Naive B cell (primary cell): ENCODE data around the gene HK1. TPM values are rescaled to one million over a fixed set of nuclear protein-coding genes. Genes with fewer than 3 reads are reported as not detected.

Source experiments
- ATAC-seq, 2 donors: fragments of 150-1000 bp; cut with Tn5 transposase; 2 replicates each; pipeline ENCODE4 v1.10.0; 2021; ENCODE audit warnings: low read depth in 2 of 2, mild to moderate bottlenecking in 2 of 2, moderate library complexity in 2 of 2
- DNase-seq: peaks from one replicate; pipeline ENCODE4 v3.0.0; 2022
- H3K27ac Mint-ChIP-seq, 6 donors: one replicate each; pipeline ENCODE4 v1.8.0; 2020 to 2022; ENCODE audit warnings: mild to moderate bottlenecking in 6 of 6, mixed read lengths in 6 of 6, moderate library complexity in 5 of 6, inconsistent platforms in 2 of 6
- H3K27me3 Mint-ChIP-seq, 3 donors: one replicate each; pipeline ENCODE4 v1.8.0; 2021 to 2022; ENCODE audit warnings: mixed read lengths in 3 of 3, mild to moderate bottlenecking in 1 of 3
- H3K36me3 Mint-ChIP-seq, 2 donors: one replicate each; pipeline ENCODE4 v1.8.0; 2020 to 2022; ENCODE audit warnings: mixed read lengths in 2 of 2, inconsistent platforms in 1 of 2, mild to moderate bottlenecking in 1 of 2
- H3K4me1 Mint-ChIP-seq, 3 donors: one replicate each; pipeline ENCODE4 v1.8.0; 2020 to 2022; ENCODE audit warnings: mixed read lengths in 3 of 3, inconsistent platforms in 1 of 3, mild to moderate bottlenecking in 1 of 3, moderate library complexity in 1 of 3
- H3K4me3 Mint-ChIP-seq, 8 donors: one replicate each; pipeline ENCODE4 v1.8.0; 2020 to 2022; ENCODE audit warnings: mild to moderate bottlenecking in 8 of 8, mixed read lengths in 8 of 8, moderate library complexity in 8 of 8, inconsistent platforms in 2 of 8
- H3K9me3 Mint-ChIP-seq, 7 donors: one replicate each; pipeline ENCODE4 v1.8.0; 2020 to 2022; ENCODE audit warnings: mixed read lengths in 7 of 7, mild to moderate bottlenecking in 5 of 7, inconsistent platforms in 2 of 7, moderate library complexity in 1 of 7
- polyA plus RNA-seq, 6 donors: library from polyadenylated mRNA; unstranded; fragments of 300-500 nt; fragmentation: Illumina TruSeq; gene quantifications; one replicate each; pipeline ENCODE4 v1.2.3, GENCODE V29; 2021; ENCODE audit warnings: low read depth in 6 of 6

HK1 gene
- polyA plus RNA-seq, 6 donors from 2014 or later: 45.7 to 71.0 (median 59.3) TPM

DNA sequence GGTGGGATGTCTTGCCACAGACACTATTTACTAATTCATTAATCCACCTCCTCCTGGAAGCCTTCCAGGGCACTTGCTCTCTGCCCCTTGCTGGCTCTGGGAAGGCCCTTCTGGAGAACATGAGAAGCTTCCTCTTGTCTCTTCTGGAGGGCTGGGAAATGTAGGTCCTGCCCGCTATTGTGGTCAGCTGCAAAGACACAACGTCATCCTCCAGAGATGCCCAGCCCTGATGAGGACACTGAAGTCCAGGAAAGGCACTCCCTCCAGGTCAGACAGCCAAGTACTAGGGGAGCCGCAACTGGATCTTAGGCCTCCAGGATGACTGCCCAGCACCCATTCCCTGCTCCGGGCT, 148.1 kb downstream of the HK1 start:
- ATAC-seq (no peak), DNase-seq (no peak)
- H3K4me1 Mint-ChIP-seq: peaks cover 5 to 6% (median 6%) of the 10 kb centered on the region in 3 donors
- peak overlapping the region in 1 of 8 donors; percentile 70 for H3K4me3 Mint-ChIP-seq
- H3K36me3 Mint-ChIP-seq: no peaks in the 10 kb centered on the region
- H3K9me3 Mint-ChIP-seq: peaks cover 0 to 2% (median 0%) of the 10 kb centered on the region in 7 donors
- H3K27ac Mint-ChIP-seq: peak overlapping the region in 2 of 6 donors; percentile 15 to 23
- peaks cover 0 to 8% (median 8%) of the 10 kb centered on the region in 3 donors for H3K27me3 Mint-ChIP-seq

DNA sequence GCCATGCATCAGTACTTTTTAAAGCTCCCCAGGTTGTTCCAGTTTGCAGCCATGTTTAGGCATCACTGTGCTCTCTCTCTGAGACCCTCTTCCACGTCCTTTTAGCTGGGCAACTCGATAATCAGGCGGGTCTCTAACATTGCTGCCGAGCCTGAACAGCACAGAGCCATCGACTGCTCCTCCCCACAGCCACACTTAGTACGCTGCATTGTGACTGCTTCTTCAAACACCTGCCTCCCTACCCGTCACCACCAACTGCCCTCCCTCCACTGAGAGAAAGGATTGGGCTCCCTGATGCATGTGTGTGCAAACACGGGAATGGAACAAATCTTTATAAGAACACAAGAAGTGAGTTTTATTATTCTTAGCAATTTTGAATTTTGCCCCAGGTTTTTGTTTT, 149.9 kb downstream of the HK1 start:
- no peaks in the 10 kb centered on the region for H3K36me3 Mint-ChIP-seq
- H3K4me1 Mint-ChIP-seq: peaks cover 5 to 6% (median 6%) of the 10 kb centered on the region in 3 donors
- ATAC-seq (no peak), DNase-seq (no peak)
- peaks cover 0 to 2% (median 0%) of the 10 kb centered on the region in 7 donors for H3K9me3 Mint-ChIP-seq
- no peak overlapping the region for H3K4me3 Mint-ChIP-seq
- H3K27me3 Mint-ChIP-seq: no peaks in the 10 kb centered on the region
- H3K27ac Mint-ChIP-seq: no peak overlapping the region

DNA sequence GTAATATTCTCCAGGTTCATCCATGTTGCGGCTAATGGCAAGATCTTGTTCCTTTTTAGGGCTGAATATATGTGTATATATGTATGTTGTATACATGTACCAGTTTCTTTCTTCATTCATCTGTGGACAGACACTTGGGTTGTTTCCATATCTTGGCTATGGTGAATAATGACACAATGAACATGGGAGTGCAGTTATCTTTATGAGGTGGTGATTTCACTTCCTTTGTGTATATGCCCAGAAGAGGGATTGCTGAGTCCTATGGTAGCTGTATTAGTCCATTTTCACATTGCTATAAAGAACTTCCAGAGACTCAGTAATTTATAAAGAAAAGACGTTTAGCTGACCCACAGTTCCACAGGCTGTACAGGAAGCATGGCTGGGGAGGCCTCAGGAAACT, 155.9 kb downstream of the HK1 start:
- H3K4me1 Mint-ChIP-seq: no peaks in the 10 kb centered on the region
- ATAC-seq (no peak), DNase-seq (no peak)
- H3K27me3 Mint-ChIP-seq: peaks cover 5 to 28% (median 20%) of the 10 kb centered on the region in 3 donors
- no peak overlapping the region for H3K27ac Mint-ChIP-seq
- H3K36me3 Mint-ChIP-seq: no peaks in the 10 kb centered on the region
- H3K9me3 Mint-ChIP-seq: no peaks in the 10 kb centered on the region
- H3K4me3 Mint-ChIP-seq: no peak overlapping the region

DNA sequence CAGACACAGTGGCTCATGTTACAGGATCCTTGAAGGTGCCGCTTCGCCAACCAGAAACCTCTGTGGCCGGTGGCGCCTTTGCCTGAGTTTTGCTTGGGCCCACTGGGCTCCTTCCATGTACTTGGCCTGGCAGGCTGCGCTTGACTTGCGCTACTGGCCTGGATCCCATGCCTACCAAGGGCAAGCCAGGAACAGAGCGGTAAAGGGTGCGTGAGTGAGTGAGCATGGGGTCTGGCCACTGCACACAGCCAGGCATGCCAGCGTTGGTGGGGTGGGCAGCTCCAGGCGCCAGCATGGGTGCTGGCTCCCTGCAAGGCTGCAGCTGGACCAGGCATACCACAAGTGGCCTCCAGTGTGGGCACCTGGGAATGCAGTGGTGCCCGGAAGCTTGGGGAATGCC, 156.6 kb downstream of the HK1 start:
- H3K9me3 Mint-ChIP-seq: no peaks in the 10 kb centered on the region
- H3K36me3 Mint-ChIP-seq: no peaks in the 10 kb centered on the region
- H3K27me3 Mint-ChIP-seq: peaks cover 5 to 33% (median 20%) of the 10 kb centered on the region in 3 donors
- no peaks in the 10 kb centered on the region for H3K4me1 Mint-ChIP-seq
- H3K27ac Mint-ChIP-seq: no peak overlapping the region
- no peak for DNase-seq
- H3K4me3 Mint-ChIP-seq: no peak overlapping the region
- ATAC-seq: no peak

DNA sequence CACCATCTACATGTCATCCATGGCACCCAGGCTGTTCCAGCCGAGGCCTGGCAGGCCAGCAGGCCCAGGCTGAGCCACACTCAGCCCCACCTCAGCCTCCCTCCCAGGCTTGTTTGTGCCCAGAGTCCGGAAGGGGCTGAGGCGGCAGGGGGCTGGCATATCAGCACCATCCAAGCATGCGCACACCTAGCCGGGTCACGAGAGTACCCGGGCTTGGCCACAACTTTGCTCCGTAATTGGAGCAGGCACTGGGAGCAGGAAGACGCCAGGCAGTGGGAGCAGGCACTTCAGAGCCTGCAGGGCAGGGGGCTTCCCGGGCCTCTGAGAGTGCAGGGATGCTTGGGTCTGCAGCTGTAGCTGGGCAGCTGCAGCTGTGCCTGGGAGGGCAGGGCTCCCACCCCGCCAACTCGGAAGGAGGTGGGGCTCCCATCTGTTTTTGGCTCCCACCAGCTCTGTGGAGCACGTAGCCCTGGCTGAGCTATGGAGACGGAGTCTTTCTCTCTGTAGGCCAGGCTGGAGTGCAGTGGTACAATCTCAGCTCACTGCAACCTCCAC, 157.7 kb downstream of the HK1 start:
- Mint-ChIP-seq H3K9me3 (no peaks in the 10 kb centered on the region), H3K27me3 (peaks cover 5 to 33% (median 20%) of the 10 kb centered on the region in 3 donors), H3K4me3 (no peak overlapping the region), H3K4me1 (no peaks in the 10 kb centered on the region), H3K27ac (no peak overlapping the region), H3K36me3 (no peaks in the 10 kb centered on the region)
- no peak for DNase-seq
- ATAC-seq: no peak

DNA sequence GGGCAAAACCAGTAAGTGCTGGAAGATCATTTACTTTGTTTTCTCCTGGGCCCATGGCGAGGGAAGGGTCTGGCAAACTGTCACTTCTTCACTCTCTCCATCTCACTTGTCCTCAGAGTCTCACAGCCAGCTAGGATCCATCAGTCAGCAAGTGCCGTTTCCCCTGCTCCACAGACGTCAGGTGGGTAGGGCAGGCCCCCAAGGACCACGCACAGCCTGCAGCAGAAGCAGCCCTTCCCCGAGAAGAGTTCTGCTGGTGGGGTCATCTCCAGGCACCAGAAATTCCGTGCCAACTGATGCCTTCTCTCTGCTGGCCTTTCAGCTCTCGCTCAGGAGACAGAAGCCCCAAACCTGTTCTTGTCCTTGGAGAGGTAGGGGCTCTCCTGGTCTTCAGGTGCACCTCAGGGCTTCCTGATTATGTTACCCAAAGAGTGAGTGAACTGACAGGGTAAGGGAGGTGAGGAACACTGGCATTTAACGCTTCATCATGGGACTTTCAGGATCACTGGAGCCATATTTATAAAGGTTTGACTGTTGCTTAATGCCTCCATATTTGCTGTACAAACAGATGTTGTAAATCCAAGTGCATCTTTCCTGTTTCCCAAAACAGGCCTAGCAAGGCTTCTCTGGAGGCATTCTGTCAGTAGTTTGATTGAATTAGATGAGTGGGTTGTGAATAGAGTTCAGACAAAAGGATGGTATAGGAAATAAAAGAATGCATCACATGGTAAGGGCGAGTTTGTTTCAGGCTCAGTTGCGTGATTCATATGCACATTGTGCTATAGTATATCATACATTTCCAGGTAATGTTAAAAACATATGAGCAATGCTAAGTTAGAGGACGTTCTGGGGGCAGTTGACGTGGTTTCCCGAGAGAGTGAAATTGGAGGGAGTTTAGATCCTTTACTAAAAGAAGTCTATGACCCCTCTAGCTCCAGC, 159.3 kb downstream of the HK1 start:
- peaks cover 5 to 39% (median 20%) of the 10 kb centered on the region in 3 donors for H3K27me3 Mint-ChIP-seq
- H3K36me3 Mint-ChIP-seq: no peaks in the 10 kb centered on the region
- ATAC-seq: no peak
- DNase-seq: no peak
- no peaks in the 10 kb centered on the region for H3K9me3 Mint-ChIP-seq
- peaks cover 0 to 3% (median 0%) of the 10 kb centered on the region in 3 donors for H3K4me1 Mint-ChIP-seq
- no peak overlapping the region for H3K4me3 Mint-ChIP-seq
- peak overlapping the region in 2 of 6 donors; percentile 7 to 11 for H3K27ac Mint-ChIP-seq

DNA sequence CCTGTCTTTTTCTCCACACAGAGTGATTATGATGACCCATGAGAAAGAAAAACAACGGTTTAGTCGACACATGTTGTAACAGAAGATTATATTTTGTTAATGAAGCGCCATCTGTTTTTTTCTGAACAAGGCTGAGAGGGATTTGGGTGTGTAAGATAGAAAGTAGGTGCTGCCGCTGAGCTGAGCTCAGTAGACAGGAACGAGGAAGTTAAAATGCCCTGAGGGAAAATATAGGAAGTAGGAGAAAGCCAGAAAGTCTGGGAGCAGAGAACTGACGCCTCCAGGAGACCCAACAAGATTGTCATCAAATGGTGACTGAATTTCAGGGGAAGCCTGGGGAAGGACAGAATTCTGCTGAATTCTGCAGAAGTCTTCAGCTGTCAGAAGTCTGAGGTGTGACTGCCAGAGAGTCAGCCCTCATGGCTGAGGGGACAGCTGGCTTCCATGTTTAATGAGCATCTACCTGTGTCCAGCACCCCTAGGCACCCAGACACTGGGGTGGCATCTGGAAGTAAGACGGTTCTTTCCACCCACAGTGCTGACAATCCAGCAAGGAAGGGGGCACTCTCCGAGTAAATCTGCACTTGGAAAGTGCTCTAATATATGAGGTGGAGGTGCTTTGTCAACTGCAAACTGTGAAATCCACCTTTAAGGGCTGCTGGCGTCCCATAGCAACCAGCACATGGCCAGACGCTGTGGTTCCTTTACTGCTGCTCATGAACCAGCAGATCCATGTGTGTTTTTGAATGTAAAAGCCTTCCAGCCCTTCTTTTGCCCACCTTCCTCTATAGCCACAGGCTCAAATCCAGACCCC, 160.4 kb downstream of the HK1 start:
- no peak overlapping the region for H3K4me3 Mint-ChIP-seq

DNA sequence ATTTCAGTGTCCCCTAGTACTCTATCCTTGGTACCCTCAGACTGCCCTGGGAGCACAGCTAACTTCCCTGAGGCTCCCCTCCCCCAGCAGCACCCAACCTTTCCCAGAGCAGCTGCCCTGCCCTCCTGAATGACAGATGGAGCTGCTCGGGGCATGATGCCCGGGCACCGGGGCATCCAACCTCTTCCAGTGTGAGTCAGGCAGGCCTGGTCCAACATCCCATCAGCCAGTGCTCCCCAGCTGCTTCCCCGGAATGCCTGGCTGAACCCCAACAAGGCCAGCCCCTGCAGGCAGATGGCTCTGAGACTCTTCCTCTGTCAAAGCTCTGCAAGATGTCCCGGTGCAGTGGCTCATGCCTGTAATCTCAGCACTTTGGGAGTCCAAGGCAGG, 161.0 kb downstream of the HK1 start:
- Mint-ChIP-seq H3K36me3 (no peaks in the 10 kb centered on the region), H3K27me3 (peaks cover 5 to 39% (median 18%) of the 10 kb centered on the region in 3 donors), H3K9me3 (no peaks in the 10 kb centered on the region), H3K4me3 (peak overlapping the region in 1 of 8 donors; percentile 29), H3K4me1 (peaks cover 0 to 3% (median 0%) of the 10 kb centered on the region in 3 donors), H3K27ac (no peak overlapping the region)
- ATAC-seq (no peak), DNase-seq (no peak)

More for the DNA sequence above, 160.4 kb downstream of the HK1 start:
- DNase-seq (no peak), ATAC-seq (no peak)
- Mint-ChIP-seq H3K4me1 (peaks cover 0 to 3% (median 0%) of the 10 kb centered on the region in 3 donors), H3K9me3 (no peaks in the 10 kb centered on the region), H3K36me3 (no peaks in the 10 kb centered on the region), H3K27me3 (peaks cover 5 to 39% (median 20%) of the 10 kb centered on the region in 3 donors), H3K27ac (peak overlapping the region in 1 of 6 donors; percentile 1)

DNA sequence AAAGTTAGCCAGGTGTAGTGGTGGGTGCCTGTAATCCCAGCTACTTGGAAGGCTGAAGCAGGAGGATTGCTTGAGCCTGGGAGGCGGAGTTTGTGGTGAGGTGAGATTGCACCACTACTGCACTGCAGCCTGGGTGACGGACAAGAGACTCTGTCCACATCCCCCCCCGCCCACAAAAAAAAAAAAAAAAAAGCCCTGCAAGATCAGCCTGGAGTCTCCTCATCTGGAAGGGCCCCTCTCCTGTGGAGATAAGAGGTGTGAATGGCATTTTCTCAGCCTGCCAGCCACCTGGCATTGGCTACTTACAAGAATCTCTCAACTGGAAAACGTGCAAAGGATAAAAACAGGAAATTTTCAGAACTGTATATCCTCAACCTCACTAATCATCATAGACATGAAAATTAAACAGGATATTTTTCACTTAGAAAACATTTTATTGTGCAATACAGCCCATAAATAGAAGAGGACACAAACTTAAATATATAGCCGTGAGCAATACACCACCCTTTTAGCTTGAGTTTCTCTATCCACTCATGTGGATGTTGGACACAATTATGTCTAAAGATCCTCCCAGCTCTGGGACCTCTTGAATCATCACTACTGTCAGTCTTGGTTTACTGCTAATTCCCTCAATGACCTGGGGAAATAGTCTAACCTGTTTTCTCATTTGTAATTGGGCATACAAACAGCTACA, 161.7 kb downstream of the HK1 start:
- ATAC-seq: no peak
- H3K4me3 Mint-ChIP-seq: peak overlapping the region in 1 of 8 donors; percentile 29

DNA sequence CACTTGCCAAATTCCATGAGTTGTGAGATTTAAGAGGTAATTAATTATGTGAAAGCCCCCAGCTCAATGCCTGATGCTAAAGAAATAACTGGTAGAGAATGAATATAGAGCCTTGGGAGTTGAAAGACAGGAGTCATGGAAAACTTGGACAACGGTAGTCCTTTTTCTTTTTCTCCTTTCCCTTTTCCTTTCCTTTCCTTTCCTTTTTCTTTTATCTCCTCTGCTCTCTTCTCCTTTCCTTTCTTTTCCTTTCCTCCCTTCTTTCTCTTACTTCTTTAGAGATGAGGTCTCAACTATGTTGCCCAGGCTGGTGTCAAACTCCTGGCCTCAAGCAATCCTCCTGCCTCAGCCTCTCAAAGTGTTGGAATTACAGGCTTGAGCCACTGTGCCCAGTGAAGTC, 165.1 kb downstream of the HK1 start:
- no peak for DNase-seq
- Mint-ChIP-seq H3K9me3 (peaks cover 0 to 3% (median 0%) of the 10 kb centered on the region in 7 donors), H3K4me1 (peaks cover 0 to 3% (median 0%) of the 10 kb centered on the region in 3 donors), H3K27ac (peak overlapping the region in 1 of 6 donors; percentile 77), H3K4me3 (no peak overlapping the region), H3K36me3 (no peaks in the 10 kb centered on the region), H3K27me3 (peaks cover 0 to 20% (median 3%) of the 10 kb centered on the region in 3 donors)
- no peak for ATAC-seq

More for the DNA sequence above, 161.7 kb downstream of the HK1 start:
- Mint-ChIP-seq H3K27me3 (peaks cover 5 to 35% (median 12%) of the 10 kb centered on the region in 3 donors), H3K4me1 (peaks cover 0 to 3% (median 0%) of the 10 kb centered on the region in 3 donors), H3K27ac (no peak overlapping the region), H3K9me3 (no peaks in the 10 kb centered on the region), H3K36me3 (no peaks in the 10 kb centered on the region)
- DNase-seq: no peak

DNA sequence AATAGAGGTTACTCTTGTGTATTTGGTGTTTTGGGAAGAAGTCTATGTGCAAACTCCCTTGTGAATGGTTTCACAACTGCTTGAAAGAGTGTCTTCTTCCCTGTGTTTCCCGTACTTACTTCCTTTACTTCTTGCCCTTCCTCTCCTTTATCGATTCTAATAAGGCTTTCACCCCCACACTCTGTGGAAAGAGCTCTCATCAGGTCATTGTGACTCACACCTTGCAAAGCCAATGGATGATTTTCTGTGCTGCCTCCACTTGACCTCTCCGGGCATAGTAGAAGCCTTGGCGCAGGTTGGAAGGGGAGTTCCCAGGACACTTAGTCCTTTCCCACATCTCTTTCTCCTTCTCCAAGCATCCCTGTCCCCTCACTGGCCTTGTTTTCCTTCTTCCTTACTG, 166.7 kb downstream of the HK1 start:
- Mint-ChIP-seq H3K36me3 (no peaks in the 10 kb centered on the region), H3K9me3 (peaks cover 0 to 3% (median 0%) of the 10 kb centered on the region in 7 donors), H3K27me3 (peaks cover 5 to 18% (median 16%) of the 10 kb centered on the region in 3 donors), H3K27ac (peak overlapping the region in 1 of 6 donors; percentile 40), H3K4me3 (no peak overlapping the region), H3K4me1 (peaks cover 0 to 6% (median 0%) of the 10 kb centered on the region in 3 donors)
- no peak for DNase-seq
- no peak for ATAC-seq

DNA sequence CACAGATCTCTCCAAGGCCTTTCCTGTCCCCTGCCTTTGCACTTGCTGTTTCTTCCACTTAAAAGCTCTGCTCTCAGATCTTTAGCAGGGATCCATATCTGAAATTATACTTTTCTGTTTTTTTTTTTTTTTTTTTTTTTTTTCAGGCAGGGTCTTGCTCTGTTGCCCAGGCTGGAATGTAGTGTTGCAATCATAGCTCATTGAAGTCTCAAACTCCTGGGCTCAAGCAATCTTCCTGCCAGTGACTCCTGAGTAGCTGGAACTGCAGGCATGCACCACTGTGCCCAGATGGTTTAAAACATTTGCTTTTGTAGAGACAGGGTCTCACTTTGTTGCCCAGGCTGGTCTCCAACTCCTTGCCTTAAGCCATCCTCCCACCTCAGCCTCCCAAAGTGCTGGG, 167.9 kb downstream of the HK1 start:
- H3K4me1 Mint-ChIP-seq: peaks cover 0 to 11% (median 4%) of the 10 kb centered on the region in 3 donors
- no peaks in the 10 kb centered on the region for H3K36me3 Mint-ChIP-seq
- DNase-seq (no peak), ATAC-seq (no peak)
- no peak overlapping the region for H3K27ac Mint-ChIP-seq
- H3K4me3 Mint-ChIP-seq: no peak overlapping the region
- H3K27me3 Mint-ChIP-seq: peaks cover 9 to 23% (median 17%) of the 10 kb centered on the region in 3 donors
- H3K9me3 Mint-ChIP-seq: peaks cover 0 to 3% (median 0%) of the 10 kb centered on the region in 7 donors
